NCI-H187 (cell line): ENCODE measurements around the gene CDK9.
"Not testable (repeated sequence)": the region's sequence is repeated elsewhere in the genome, so short reads cannot be mapped to it uniquely, and the experiment has no call there.

Experiments
- DNase-seq, 2 experiments: peaks; one replicate each; lab custom pipeline; 2025; lab: John Stamatoyannopoulos, UW

The CDK9 gene

GRCh38 chr9:127785933-127786772, at the start of gene CDK9:
Gene CDK9, plus strand, starts transcription at chr9:127786034. Its CDS starts 115 bp downstream, at chr9:127786149.
- DNase-seq = peak in 1 of 2 experiments; percentile 76

- no peak for DNase-seq
These were observed 47.2 kb upstream of the CDK9 start for GRCh38 chr9:127738666-127739065.

- DNase-seq = no peak
These were observed 46.1 kb upstream of the CDK9 start for GRCh38 chr9:127739614-127740330.

DNA sequence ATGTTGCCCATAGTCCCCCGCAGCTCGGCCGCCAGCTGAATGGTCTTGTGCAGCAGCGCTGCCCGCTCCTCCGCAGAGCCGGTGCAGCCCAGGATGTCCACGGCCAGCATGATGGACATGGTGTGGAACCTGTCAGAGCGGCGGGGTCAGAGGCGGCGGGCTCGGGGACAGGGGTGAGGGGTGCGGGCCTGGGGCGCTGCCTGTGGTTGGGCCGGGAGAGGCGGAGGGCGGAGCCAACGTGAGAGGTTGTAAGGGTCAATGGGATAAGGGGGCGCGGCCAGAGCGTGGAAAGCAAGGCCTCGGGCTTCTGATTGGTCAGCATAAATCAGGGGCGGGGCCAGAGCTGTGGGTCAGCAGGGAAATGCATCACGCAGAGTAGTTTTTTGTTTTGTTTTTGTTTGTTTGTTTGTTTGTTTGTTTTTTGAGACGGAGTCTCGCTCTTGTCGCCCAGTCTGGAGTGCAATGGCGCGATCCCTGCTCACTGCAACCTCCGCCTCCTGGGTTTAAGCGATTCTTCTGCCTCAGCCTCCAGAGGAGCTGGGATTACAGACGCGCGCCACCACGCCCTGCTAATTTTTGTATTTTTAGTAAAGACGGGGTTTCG, 43.9 kb upstream of the CDK9 start:
- no peak for DNase-seq

- peak; percentile 1 to 5 for DNase-seq
These were observed 43.3 kb upstream of the CDK9 start for GRCh38 chr9:127742435-127743088.

DNA sequence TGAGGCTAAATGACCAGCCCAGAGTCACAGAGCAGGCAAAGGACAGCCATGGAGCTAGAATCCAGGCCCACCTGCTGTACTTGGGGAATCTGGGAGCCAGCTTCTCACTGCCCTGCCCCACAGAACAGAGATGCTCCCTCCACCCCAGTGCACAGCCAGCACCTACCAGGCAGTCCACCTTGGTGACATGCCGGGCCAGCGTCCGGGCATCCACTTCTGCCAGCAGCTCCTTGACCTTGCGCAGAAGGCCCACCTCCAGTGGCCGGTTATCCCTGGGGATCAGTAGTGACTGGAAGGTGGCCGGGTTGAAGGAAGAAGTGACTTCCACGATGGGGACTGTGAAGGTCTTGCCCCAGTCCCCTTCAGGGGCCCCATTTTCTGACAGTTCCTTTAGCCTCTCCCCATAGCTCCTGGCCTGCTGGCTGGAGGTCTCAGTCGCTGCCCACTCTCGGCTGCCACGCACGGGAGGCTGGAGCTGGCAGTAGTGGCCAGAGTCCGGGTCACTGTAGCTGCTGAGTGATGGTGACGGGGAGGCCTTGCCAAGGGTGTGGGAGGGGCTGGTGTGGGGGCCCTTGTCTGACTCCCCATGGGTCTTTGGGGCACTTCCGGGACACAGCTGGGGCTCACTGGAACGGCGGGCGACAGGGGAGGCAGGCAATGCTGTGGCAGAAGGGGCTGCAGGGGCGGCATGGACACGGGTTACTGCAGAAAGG, 41.3 kb upstream of the CDK9 start:
- DNase-seq = no peak

DNA sequence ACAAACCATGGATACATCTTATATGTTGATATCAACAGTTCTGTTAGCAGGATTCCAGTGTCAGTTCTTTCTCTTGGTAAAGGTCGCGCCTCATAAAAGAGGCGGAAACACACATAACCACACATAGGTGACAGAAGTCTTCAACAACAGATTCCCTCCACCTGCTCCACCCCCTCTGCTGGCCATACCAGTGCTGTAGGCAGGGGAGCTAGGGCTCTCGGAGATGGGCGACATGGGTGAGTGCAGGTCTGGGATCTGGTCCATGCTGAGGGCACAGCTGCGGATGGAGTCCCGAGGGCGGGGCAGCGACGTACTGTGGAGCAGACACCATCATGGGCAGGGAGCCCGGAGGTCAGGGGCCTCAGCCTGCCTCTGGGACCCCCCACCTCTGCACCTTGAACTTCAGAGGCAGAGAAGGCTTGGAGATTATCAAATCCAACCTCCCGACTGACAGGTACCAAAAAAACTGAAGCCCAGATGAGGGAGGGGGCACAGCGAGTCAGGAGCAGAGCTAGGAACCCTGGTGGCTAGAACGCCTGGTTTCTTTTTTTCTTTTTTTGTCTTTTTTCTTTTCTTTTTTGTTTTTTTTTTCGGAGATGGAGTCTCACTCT, 38.8 kb upstream of the CDK9 start:
- DNase-seq = no peak

- DNase-seq = no peak
These were observed 36.6 kb upstream of the CDK9 start for GRCh38 chr9:127749090-127749787.

- DNase-seq = no peak
These were observed 34.4 kb upstream of the CDK9 start for GRCh38 chr9:127751269-127752054.

DNA sequence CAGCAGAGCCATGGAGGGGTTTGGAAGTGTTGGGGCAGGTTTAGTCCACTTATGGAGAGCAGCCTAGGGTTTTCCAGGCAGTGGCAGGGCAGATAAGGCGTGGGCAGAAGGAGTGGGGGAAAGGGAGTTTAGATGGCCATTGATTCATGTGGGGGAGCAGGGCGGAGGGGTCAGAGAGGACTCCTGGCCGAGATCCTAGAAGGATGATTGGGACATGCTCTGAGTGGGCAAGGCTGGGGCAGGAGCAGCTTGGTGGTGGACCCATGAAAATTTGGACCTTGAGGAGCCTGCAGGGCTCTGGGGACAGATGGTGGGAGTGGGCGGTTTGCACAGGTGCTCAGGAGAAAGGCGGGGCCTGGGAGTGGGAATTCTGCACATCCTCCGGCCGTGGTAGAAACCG, 32.7 kb upstream of the CDK9 start:
- no peak for DNase-seq

- no peak for DNase-seq
These were observed 32.2 kb upstream of the CDK9 start for GRCh38 chr9:127753622-127754021.

DNA sequence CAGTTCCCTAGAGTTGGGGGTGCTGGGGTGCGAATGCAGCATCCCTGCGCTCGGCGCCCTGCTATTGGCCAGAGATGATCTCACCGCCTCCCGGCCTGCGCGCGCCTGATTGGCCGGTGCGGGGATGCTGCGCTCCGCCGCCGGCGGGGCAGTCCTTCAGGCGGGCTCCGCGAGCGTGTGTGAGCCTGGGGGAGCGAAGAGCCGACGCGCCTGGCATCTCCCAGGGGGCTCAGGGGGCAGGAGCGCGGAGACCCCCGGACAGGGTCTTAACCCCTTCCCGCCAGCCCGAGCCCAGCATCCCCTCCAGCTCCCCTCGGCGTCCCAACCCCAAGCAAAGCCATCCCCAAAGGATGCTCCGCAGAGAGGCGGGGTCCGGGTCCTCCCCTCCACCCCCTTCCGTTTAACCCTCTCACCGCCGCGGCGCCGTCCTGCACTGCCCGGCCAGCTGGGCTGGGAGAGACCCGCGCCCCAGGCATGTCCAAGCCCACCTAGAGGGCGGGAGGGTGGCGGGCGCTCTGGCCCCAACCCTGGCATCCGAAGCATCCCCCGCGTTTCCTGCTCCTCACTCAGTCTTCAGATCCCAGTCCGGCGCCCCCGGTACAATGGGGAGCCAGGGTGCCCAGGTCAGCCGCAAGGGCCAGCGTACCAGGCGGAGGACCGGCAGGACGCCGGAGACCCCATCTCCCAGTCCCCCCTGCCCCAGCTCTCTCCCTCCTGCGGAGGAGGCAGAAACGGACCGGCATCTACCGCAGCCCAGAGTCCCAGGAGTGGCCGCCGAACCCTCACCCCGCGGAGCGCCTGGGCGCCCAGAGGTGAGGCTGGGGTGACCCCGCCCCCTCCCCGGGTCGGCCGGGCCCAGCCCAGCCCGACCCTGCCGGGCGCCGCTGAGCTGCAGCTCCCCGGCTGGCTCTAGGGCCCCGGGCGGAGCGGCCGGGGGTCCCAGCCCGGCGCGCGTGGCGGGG, 31.5 kb upstream of the CDK9 start:
- DNase-seq = no peak

DNA sequence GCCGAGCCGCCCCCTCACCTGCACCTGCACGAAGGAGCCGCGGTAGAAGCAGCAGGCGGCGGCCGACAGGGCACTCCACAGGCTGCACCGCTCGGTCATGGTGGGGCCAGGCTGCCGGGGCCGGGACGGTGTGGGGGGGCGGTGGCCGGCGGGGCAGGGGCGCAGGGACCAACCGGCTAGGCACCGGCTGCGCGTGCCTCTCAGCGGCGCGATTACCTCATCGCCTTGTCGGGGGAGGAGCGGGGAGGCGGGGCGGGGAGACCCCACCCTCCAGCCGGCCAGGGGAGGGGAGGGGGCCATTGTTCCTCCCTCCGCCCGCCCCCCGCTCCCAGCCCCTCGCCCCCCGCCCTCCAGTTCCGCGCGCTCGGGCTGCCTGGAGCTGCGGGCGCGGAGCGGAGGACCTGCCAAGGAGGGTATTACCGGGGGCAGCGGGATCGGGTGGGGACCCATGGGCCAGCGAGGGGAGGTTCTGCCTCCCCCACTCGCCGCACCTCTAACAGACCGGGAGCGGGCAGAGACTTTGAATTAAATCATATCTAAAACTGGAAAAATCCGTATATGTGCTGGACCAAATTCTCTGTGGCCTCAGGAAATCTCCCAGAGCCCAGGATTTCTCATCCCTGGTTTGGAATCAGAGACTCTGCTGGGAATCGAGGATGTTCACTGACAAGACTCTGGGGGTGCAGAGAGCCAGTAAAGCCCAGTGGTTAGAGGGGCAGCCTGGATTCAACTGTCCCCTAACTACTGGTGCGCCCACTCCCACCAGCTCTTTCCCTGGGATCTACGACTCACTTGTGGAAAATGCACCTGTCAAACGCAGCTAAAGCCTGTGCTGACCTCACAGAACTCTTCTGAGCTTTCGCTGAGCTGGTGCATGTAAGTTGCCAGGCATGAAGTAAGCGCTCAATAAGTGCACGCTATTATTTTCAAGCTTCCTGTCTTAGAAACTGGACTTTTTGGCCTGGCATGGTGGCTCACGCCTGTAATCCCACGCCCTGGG, 30.5 kb upstream of the CDK9 start:
- DNase-seq = no peak

GRCh38 chr9:127756233-127756632, 29.6 kb upstream of the CDK9 start:
- DNase-seq = no peak

DNA sequence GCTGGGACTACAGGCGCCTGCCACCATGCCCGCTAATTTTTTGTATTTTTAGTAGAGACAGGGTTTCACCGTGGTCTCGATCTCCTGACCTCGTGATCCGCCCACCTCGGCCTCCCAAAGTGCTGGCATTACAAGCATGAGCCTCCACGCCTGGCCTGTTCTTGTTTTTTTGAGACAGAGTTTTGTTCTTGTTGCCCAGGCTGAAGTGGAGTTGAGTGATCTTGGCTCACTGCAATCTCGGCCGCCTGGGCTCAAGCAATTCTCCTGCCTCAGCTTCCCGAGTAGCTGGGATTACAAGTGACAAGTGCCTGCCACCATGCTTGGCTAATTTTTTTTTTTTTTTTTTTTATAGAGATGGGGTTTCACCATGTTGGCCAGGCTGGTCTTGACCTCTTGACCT, 29.1 kb upstream of the CDK9 start:
- not testable (repeated sequence) for DNase-seq

DNA sequence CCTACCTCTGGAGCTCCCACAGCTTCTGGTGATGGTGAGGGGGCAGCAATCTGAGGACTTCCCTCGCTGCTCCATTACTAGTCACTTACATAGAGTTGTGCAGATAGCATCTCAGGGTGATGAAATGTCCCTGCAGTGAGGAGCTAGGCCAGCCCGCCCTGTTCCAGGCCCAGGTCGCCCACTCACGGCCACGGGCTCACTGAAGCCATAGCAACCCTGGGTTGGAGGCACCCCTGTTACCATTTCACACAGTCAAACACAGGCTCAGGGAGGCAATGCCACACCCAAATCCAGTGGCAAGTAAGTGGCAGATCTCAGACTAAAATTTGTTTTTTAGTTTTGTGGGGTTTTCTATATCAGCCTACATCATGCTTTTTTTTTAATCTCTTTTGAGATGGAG, 27.0 kb upstream of the CDK9 start:
- DNase-seq = no peak

DNA sequence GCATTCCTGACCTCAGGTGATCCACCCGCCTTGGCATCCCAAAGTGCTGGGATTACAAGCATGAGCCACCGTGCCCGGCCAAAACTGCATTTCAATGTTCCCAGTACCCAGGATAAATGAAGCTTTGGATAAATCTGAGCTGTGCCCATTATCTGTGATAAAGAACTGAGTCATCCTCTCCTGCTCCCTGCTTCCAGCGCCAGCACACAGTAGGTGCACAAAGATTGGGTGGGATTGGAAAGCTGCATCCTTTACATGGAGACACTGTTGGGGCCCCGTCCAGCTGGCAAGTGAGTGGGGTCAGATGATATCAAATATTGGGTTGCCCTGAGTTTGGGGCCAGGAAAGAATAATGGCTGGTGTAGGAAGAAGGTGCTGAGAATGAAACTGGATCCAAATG, 24.8 kb upstream of the CDK9 start:
- DNase-seq = no peak
